ENCODE results near the gene CD300LF. TPM values are rescaled to one million over a fixed set of nuclear protein-coding genes. Genes with fewer than 3 reads are reported as not detected.

The CD300LF gene
- total RNA-seq, 1 experiment from 2014 or later: not detected

DNA sequence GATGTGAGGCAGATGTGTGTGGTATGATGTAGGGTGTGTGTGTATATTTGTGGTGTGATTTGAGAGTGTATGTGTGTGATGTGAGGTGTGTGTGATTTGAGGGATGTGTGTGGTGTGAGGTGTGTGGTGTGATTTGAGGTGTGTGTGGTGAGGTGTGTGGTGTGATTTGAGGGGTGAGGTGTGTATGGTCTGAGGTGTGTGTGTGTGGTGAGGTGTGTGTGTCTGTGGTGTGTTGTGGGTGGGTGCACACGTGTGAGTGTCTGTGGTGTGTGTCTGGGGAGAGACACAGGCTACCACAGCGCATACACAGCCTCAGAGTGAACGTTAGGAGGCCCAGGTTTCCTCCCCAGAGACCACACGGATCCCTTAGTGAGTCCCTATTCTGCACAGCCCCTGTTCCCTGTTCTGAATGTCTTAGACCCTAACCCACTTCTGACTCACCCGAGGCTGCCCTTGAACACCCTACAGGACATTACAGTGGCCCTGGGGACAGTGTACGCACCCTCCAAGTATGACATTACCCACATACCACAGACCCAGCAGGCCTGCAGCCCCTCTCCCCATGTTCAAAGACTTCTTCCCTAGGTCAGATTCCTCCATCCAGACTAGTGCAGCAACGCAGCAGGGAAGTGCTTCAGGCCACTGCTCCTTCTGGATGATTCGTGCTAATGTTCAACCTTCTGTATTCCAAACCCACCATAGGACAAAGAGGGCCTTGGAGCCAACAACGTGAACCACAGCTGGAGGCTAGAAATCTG lies 20.8 kb upstream of the CD300LF start:
- no peaks in the 10 kb centered on the region for H3K9me3 ChIP-seq (ENCODE audit: low read length)
- BruUV-seq (replicated peaks): no TSS peak
- intact Hi-C loops (cut with micrococcal nuclease): no loop called here
- TF ChIP-seq EZH2phosphoT487 (IDR thresholded peaks at IDR 0.05; ENCODE audit: borderline replicate concordance, low read length) (no peak), EZH2 (IDR thresholded peaks at IDR 0.05; ENCODE audit: low read length, unreplicated experiment) (no peak)
- TF ChIP-seq, protein P1, sequence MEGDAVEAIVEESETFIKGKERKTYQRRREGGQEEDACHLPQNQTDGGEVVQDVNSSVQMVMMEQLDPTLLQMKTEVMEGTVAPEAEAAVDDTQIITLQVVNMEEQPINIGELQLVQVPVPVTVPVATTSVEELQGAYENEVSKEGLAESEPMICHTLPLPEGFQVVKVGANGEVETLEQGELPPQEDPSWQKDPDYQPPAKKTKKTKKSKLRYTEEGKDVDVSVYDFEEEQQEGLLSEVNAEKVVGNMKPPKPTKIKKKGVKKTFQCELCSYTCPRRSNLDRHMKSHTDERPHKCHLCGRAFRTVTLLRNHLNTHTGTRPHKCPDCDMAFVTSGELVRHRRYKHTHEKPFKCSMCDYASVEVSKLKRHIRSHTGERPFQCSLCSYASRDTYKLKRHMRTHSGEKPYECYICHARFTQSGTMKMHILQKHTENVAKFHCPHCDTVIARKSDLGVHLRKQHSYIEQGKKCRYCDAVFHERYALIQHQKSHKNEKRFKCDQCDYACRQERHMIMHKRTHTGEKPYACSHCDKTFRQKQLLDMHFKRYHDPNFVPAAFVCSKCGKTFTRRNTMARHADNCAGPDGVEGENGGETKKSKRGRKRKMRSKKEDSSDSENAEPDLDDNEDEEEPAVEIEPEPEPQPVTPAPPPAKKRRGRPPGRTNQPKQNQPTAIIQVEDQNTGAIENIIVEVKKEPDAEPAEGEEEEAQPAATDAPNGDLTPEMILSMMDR (conservative IDR thresholded peaks at IDR 0.05; ENCODE audit: low read depth, low read length): no peak
- H3K9ac ChIP-seq (ENCODE audit: low read length): no peak overlapping the region
- ChIA-PET CTCF (no interaction called here), POLR2A (ENCODE audit: unreplicated experiment) (no interaction called here)
- H3K27me3 ChIP-seq (ENCODE audit: low read length): peaks cover 49% of the 10 kb centered on the region
- H4K20me1 ChIP-seq (ENCODE audit: low read length): no peaks in the 10 kb centered on the region
- H3K4me1 ChIP-seq (ENCODE audit: insufficient read depth, low read length): peaks cover 21% of the 10 kb centered on the region
- no peak overlapping the region for H3K27ac ChIP-seq (ENCODE audit: low read length)
- H2AFZ ChIP-seq (ENCODE audit: low read length): no peak overlapping the region
- no peaks in the 10 kb centered on the region for H3K79me2 ChIP-seq (ENCODE audit: low read length)
- H3K4me3 ChIP-seq (ENCODE audit: low read length): no peak overlapping the region
- ATAC-seq (no peak), DNase-seq (no peak)
- H3K36me3 ChIP-seq (ENCODE audit: low read depth, low read length): no peaks in the 10 kb centered on the region
- H3K4me2 ChIP-seq (ENCODE audit: low read length): no peak overlapping the region
- no peaks in the 10 kb centered on the region for H3K9me2 ChIP-seq (replicated peaks; ENCODE audit: low read length)
- H3F3A ChIP-seq (ENCODE audit: low read length, unreplicated experiment): peaks cover 2% of the 10 kb centered on the region

DNA sequence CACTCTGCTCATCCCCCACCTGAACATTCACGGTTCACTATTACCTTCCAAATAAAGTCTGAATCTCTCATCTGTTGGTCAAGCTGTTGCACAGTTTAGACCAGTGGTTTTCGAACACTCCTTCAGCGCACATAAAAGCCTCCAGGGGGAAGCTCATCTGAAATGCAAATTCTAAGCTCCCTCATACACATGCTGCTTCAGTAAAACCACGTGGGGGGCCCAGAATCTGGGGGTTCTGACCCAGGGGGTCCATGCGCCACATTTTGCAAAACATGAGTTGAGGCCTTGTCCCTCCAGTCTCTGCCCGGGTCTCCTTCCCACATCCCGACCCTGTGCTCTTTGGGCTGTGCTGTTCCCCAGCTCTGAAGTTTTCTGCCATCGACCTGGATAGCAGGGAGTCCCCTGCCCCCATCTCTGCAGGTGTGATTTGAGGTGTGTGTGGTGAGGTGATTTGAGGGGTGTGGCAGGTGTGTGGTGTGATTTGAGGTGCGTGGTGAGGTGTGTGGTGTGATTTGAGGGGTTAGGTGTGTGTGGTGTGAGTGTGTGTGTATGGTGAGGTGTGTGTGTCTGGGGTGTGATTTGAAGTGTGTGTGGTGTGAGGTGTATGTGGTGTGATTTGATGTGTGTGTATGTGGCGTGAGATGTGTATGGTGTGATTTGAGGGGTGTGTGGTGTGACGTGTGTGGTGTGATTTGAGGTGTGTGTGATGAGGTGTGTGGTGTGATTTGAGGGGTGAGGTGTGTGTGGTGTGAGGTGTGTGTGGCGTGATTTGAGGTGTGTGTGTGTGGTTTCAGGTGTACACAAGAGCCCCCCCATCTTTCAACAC lies 19.5 kb upstream of the CD300LF start:
- TF ChIP-seq, protein P1 (conservative IDR thresholded peaks at IDR 0.05; ENCODE audit: low read depth, low read length): no peak
- no peak for TF ChIP-seq EZH2 (IDR thresholded peaks at IDR 0.05; ENCODE audit: low read length, unreplicated experiment)
- no peak for TF ChIP-seq EZH2phosphoT487 (IDR thresholded peaks at IDR 0.05; ENCODE audit: borderline replicate concordance, low read length)
- ChIA-PET POLR2A (ENCODE audit: unreplicated experiment) (interaction anchor here (0.7 kb wide), 1 partner anchor 29 kb away, joined by 4 read pairs; no protein-coding TSS in a partner anchor), CTCF (no interaction called here)
- H3K4me3 ChIP-seq (ENCODE audit: low read length): no peak overlapping the region
- H3K9me2 ChIP-seq (replicated peaks; ENCODE audit: low read length): no peaks in the 10 kb centered on the region
- H3K27ac ChIP-seq (ENCODE audit: low read length): no peak overlapping the region
- ATAC-seq (no peak), DNase-seq (no peak)
- H3K36me3 ChIP-seq (ENCODE audit: low read depth, low read length): no peaks in the 10 kb centered on the region
- no peak overlapping the region for H3K9ac ChIP-seq (ENCODE audit: low read length)
- peaks cover 44% of the 10 kb centered on the region for H3K27me3 ChIP-seq (ENCODE audit: low read length)
- no peak overlapping the region for H2AFZ ChIP-seq (ENCODE audit: low read length)
- intact Hi-C loops (cut with micrococcal nuclease): no loop called here
- no TSS peak for BruUV-seq (replicated peaks)
- H3K9me3 ChIP-seq (ENCODE audit: low read length): no peaks in the 10 kb centered on the region
- peaks cover 11% of the 10 kb centered on the region; the same call in 1 of the 2 replicates for H3K4me1 ChIP-seq (ENCODE audit: insufficient read depth, low read length)
- no peaks in the 10 kb centered on the region for H4K20me1 ChIP-seq (ENCODE audit: low read length)
- peaks cover 5% of the 10 kb centered on the region for H3F3A ChIP-seq (ENCODE audit: low read length, unreplicated experiment)
- no peaks in the 10 kb centered on the region for H3K79me2 ChIP-seq (ENCODE audit: low read length)
- H3K4me2 ChIP-seq (ENCODE audit: low read length): no peak overlapping the region

DNA sequence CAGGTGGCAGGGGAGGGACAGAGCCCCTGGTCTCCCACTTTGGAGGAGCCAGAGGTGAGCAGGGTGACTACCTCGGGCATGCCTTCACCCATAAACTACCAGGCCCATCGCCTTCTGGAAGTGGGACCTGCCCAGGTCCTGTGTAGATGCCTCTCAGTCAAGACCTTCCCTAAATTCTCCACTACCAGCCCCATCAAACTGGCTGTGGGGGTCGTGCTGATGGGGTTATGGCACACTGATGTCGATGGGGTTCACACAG lies 18.6 kb upstream of the CD300LF start:
- CTCF ChIA-PET: no interaction called here
- H3K79me2 ChIP-seq (ENCODE audit: low read length): no peaks in the 10 kb centered on the region
- H3K9me3 ChIP-seq (ENCODE audit: low read length): no peaks in the 10 kb centered on the region
- no peak overlapping the region for H3K9ac ChIP-seq (ENCODE audit: low read length)
- peaks cover 11% of the 10 kb centered on the region; the same call in 1 of the 2 replicates for H3K4me1 ChIP-seq (ENCODE audit: insufficient read depth, low read length)
- H3K9me2 ChIP-seq (replicated peaks; ENCODE audit: low read length): no peaks in the 10 kb centered on the region
- no peak overlapping the region for H3K4me3 ChIP-seq (ENCODE audit: low read length)
- ATAC-seq (no peak), DNase-seq (no peak)
- H3K4me2 ChIP-seq (ENCODE audit: low read length): no peak overlapping the region
- no peak overlapping the region for H2AFZ ChIP-seq (ENCODE audit: low read length)
- no peaks in the 10 kb centered on the region for H3K36me3 ChIP-seq (ENCODE audit: low read depth, low read length)
- POLR2A ChIA-PET (ENCODE audit: unreplicated experiment): no interaction called here
- H4K20me1 ChIP-seq (ENCODE audit: low read length): no peaks in the 10 kb centered on the region
- intact Hi-C loops (cut with micrococcal nuclease): no loop called here
- peaks cover 43% of the 10 kb centered on the region for H3K27me3 ChIP-seq (ENCODE audit: low read length)
- TF ChIP-seq EZH2phosphoT487 (IDR thresholded peaks at IDR 0.05; ENCODE audit: borderline replicate concordance, low read length): no peak
- no peak for TF ChIP-seq EZH2 (IDR thresholded peaks at IDR 0.05; ENCODE audit: low read length, unreplicated experiment)
- TF ChIP-seq, protein P1 (conservative IDR thresholded peaks at IDR 0.05; ENCODE audit: low read depth, low read length): no peak
- H3F3A ChIP-seq (ENCODE audit: low read length, unreplicated experiment): peaks cover 5% of the 10 kb centered on the region
- BruUV-seq (replicated peaks): no TSS peak
- H3K27ac ChIP-seq (ENCODE audit: low read length): no peak overlapping the region

Measured in PC-3 (cell line).